ACC112 (cell line): ENCODE results near the gene C9orf72.
A peak's percentile ranks its signal among the peaks of the same experiment; 100 is the strongest.

ENCODE experiments used
- H2AFZ ChIP-seq: fragments of 200-600 bp; sonication (generic); one replicate; pipeline ENCODE4 v1.6.0; 2017; ENCODE audit warnings: antibody characterized with exemption, low read length; ENCODE audit not compliant: unreplicated experiment
- H3K27ac ChIP-seq: fragments of 200-600 bp; sonication (generic); 2 replicates; pipeline ENCODE4 v1.5.1; 2014; ENCODE audit warnings: low read depth, mild to moderate bottlenecking, antibody characterized with exemption, low read length, moderate library complexity
- H3K27me3 ChIP-seq: fragments of 200-600 bp; sonication (generic); 2 replicates; pipeline ENCODE4 v1.6.1; 2014; ENCODE audit warnings: mild to moderate bottlenecking, antibody characterized with exemption, low read length, moderate library complexity, mixed read lengths; ENCODE audit not compliant: insufficient read depth
- H3K36me3 ChIP-seq: fragments of 200-600 bp; sonication (generic); 2 replicates; pipeline ENCODE4 v1.6.1; 2016; ENCODE audit warnings: mild to moderate bottlenecking, antibody characterized with exemption, low read length, moderate library complexity, mixed read lengths; ENCODE audit not compliant: insufficient read depth
- H3K4me1 ChIP-seq: fragments of 200-600 bp; sonication (generic); one replicate; pipeline ENCODE4 v1.6.1; 2016; ENCODE audit warnings: low read length, mixed read lengths; ENCODE audit not compliant: insufficient read depth, unreplicated experiment, control insufficient read depth
- H3K4me3 ChIP-seq: fragments of 200-600 bp; sonication (generic); 2 replicates; pipeline ENCODE4 v1.5.1; 2014; ENCODE audit warnings: mild to moderate bottlenecking, low read depth, low read length
- H3K79me2 ChIP-seq: fragments of 200-600 bp; sonication (generic); one replicate; pipeline ENCODE4 v1.6.0; 2016; ENCODE audit warnings: low read length; ENCODE audit not compliant: control insufficient read depth, unreplicated experiment, insufficient read depth

The C9orf72 gene

GRCh38 chr9:27581826-27582225 is 8.5 kb upstream of the C9orf72 start:
- Histone ChIP-seq H3K27ac (no peak overlapping the region), H3K36me3 (no peaks in the 10 kb centered on the region), H3K79me2 (no peaks in the 10 kb centered on the region), H3K4me1 (no peaks in the 10 kb centered on the region), H2AFZ (peak overlapping the region; percentile 10), H3K27me3 (peaks cover 57% of the 10 kb centered on the region), H3K4me3 (no peak overlapping the region)

GRCh38 chr9:27573634-27574590 is 631 bp upstream of the C9orf72 start:
- Histone ChIP-seq H3K4me1 (peaks cover 13% of the 10 kb centered on the region), H2AFZ (peak overlapping the region; percentile 95), H3K79me2 (peaks cover 7% of the 10 kb centered on the region), H3K27ac (peak overlapping the region; percentile 88), H3K36me3 (no peaks in the 10 kb centered on the region), H3K4me3 (peak overlapping the region; percentile 89), H3K27me3 (peaks cover 30% of the 10 kb centered on the region)

- Histone ChIP-seq H2AFZ (peak overlapping the region; percentile 87), H3K79me2 (peaks cover 7% of the 10 kb centered on the region), H3K36me3 (no peaks in the 10 kb centered on the region), H3K4me3 (peak overlapping the region; percentile 89), H3K27ac (peak overlapping the region; percentile 88), H3K27me3 (peaks cover 20% of the 10 kb centered on the region), H3K4me1 (peaks cover 13% of the 10 kb centered on the region)
These were observed 739 bp downstream of the C9orf72 start for GRCh38 chr9:27572566-27572917.

DNA sequence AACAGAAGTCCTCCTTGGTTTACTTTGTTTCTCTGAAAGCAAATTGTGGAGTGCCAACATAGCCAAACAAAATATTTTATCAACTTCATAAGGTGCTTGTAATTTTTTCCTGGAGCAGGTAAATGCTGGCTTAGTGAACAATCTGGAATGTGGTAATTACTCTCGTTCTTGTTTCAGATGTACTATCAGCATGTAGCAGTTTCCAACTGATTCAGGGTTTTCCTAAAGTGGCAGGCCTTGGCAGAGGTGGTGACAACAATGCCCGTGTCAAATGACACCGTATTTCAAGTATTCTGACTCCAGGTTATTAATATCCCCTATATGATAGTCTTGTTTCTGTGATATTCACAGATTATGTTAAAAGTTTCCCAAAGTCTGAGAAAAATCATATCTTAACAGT is 1.2 kb downstream of the C9orf72 start:
- peak overlapping the region; percentile 88; the same call in 1 of the 2 replicates for H3K27ac ChIP-seq

GRCh38 chr9:27571011-27571410 is 2.3 kb downstream of the C9orf72 start:
- Histone ChIP-seq H3K79me2 (peaks cover 7% of the 10 kb centered on the region), H3K4me3 (no peak overlapping the region), H3K27ac (no peak overlapping the region), H2AFZ (no peak overlapping the region), H3K27me3 (peaks cover 19% of the 10 kb centered on the region), H3K36me3 (no peaks in the 10 kb centered on the region), H3K4me1 (peaks cover 15% of the 10 kb centered on the region)

More for the DNA sequence above, 1.2 kb downstream of the C9orf72 start:
- Histone ChIP-seq H3K36me3 (no peaks in the 10 kb centered on the region), H3K27me3 (peaks cover 20% of the 10 kb centered on the region), H3K4me3 (peak overlapping the region; percentile 89), H3K4me1 (peaks cover 13% of the 10 kb centered on the region), H3K79me2 (peaks cover 7% of the 10 kb centered on the region), H2AFZ (peak overlapping the region; percentile 87)

GRCh38 chr9:27569406-27569805 is 3.9 kb downstream of the C9orf72 start:
- H2AFZ ChIP-seq: no peak overlapping the region
- H3K36me3 ChIP-seq: no peaks in the 10 kb centered on the region
- peaks cover 7% of the 10 kb centered on the region for H3K79me2 ChIP-seq
- no peak overlapping the region for H3K4me3 ChIP-seq
- H3K4me1 ChIP-seq: peaks cover 16% of the 10 kb centered on the region
- no peak overlapping the region for H3K27ac ChIP-seq
- H3K27me3 ChIP-seq: peaks cover 3% of the 10 kb centered on the region

- Histone ChIP-seq H3K4me3 (no peak overlapping the region), H2AFZ (no peak overlapping the region), H3K27me3 (no peaks in the 10 kb centered on the region), H3K4me1 (peaks cover 7% of the 10 kb centered on the region), H3K27ac (no peak overlapping the region), H3K36me3 (no peaks in the 10 kb centered on the region), H3K79me2 (no peaks in the 10 kb centered on the region)
These were observed 7.2 kb downstream of the C9orf72 start for GRCh38 chr9:27566118-27566517.

DNA sequence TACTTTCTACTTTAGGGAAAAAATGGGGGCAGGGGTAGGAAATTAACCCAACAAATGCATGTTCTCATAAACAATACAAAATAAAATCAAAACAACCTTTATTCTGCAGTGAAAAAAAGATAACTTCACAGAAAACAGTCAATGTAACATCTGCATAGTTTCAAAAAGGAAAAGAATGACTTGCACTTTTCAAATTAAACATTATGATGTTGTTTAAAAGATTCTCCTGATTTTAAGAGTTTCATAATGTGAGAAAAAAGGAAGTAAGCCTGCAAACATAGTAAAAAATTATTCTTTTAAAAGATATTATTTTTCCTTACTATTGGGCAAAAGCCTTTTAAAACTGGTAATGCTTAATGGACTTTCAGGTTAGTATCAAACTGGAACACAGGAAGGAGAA is 7.6 kb downstream of the C9orf72 start:
- H3K4me3 ChIP-seq: no peak overlapping the region
- H3K4me1 ChIP-seq: peaks cover 7% of the 10 kb centered on the region
- H3K27ac ChIP-seq: no peak overlapping the region
- no peak overlapping the region for H2AFZ ChIP-seq
- H3K27me3 ChIP-seq: no peaks in the 10 kb centered on the region
- H3K36me3 ChIP-seq: no peaks in the 10 kb centered on the region
- H3K79me2 ChIP-seq: no peaks in the 10 kb centered on the region

DNA sequence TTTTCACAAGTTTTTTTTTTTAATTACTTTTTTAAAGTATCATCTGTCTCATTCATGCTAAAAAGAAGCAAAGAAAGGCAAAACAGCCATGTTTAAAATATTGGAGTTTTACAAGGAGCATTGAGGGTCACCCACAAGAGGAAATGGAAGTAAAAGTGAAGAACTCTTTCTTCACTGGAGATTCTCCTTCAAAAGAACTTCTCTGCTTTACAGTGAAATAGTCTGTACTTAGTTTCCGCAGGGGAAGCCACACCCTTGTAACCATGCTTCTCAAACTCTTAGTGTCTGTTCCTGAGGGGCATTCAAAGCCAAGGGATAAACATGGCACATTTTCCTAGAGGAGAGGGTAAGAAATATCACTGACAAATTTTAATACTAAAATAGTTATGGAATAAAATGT is 8.6 kb downstream of the C9orf72 start:
- Histone ChIP-seq H3K79me2 (no peaks in the 10 kb centered on the region), H3K4me1 (peaks cover 7% of the 10 kb centered on the region)

DNA sequence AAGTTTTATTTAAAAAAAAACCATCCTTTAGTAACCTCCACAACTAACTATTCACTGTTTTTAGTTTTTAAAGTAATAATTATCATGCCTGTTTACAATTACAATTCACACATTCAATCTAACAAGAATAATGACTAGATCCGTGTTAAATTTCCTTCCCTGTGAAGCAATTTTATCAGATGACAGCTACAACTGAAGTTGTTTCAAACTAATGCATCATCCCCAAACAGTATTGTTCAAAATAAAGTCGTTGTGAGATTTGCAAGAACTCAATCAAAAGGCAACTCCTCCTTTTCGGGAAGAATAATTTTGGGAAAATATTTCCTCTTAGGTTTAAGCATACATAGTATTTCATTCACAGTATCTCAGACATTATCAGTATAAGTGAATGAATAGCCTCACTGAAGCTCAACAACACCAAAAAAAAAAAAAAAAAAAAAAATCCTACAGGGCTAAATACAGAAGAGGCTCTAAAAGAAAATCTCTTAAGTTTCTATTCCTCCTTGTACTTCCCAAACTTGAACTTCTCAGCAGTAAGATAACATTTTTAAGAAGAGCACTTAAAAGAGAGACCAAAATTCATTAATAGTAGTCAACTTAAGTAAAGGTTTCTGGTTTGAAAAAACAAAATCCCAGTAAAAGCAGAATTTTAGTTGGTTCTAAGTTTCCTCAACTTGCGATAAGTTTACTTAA is 9.4 kb downstream of the C9orf72 start:
- H2AFZ ChIP-seq: no peak overlapping the region

More for the DNA sequence above, 8.6 kb downstream of the C9orf72 start:
- no peak overlapping the region for H3K27ac ChIP-seq
- no peak overlapping the region for H2AFZ ChIP-seq
- no peaks in the 10 kb centered on the region for H3K27me3 ChIP-seq
- H3K4me3 ChIP-seq: no peak overlapping the region
- no peaks in the 10 kb centered on the region for H3K36me3 ChIP-seq

More for the DNA sequence above, 9.4 kb downstream of the C9orf72 start:
- Histone ChIP-seq H3K27me3 (no peaks in the 10 kb centered on the region), H3K79me2 (no peaks in the 10 kb centered on the region), H3K4me1 (peaks cover 3% of the 10 kb centered on the region), H3K4me3 (no peak overlapping the region), H3K27ac (no peak overlapping the region), H3K36me3 (no peaks in the 10 kb centered on the region)
